Mesendoderm (in vitro differentiated cells): ENCODE results near the gene MRPS11.

ENCODE experiments used
- DNase-seq: peaks from one replicate; pipeline ENCODE4 v3.0.0; 2013
- H2AK5ac ChIP-seq: 2 replicates; pipeline ENCODE4 v1.6.1; 2013; ENCODE audit warnings: low read length, inconsistent platforms
- H2BK120ac ChIP-seq: 2 replicates; pipeline ENCODE4 v1.6.1; 2013; ENCODE audit warnings: low read depth, mild to moderate bottlenecking, low read length, moderate library complexity, mixed read lengths
- H2BK15ac ChIP-seq: replicated peaks from 2 replicates; pipeline ENCODE4 v1.6.1; 2013; ENCODE audit warnings: low read depth, mild to moderate bottlenecking, moderate library complexity
- H2BK5ac ChIP-seq: 2 replicates; pipeline ENCODE4 v1.6.1; 2013; ENCODE audit warnings: low read length, inconsistent platforms
- H3K18ac ChIP-seq: 2 replicates; pipeline ENCODE4 v1.6.1; 2013; ENCODE audit warnings: mild to moderate bottlenecking, low read length, mixed read lengths
- H3K23ac ChIP-seq: one replicate; pipeline ENCODE4 v1.6.1; 2013; ENCODE audit warnings: low read length
- H3K27ac ChIP-seq: 2 replicates; pipeline ENCODE4 v1.5.1; 2013; ENCODE audit warnings: low read depth, mild to moderate bottlenecking, inconsistent platforms, low read length, moderate library complexity
- H3K27me3 ChIP-seq: 2 replicates; pipeline ENCODE4 v1.6.1; 2013; ENCODE audit warnings: low read length, control low read depth, mild to moderate bottlenecking, inconsistent platforms; ENCODE audit not compliant: insufficient read depth, poor library complexity
- H3K36me3 ChIP-seq: 2 replicates; pipeline ENCODE4 v1.6.1; 2013; ENCODE audit warnings: low read length, inconsistent platforms; ENCODE audit not compliant: control insufficient read depth, insufficient read depth
- H3K4ac ChIP-seq: one replicate; pipeline ENCODE4 v1.6.1; 2013; ENCODE audit warnings: low read depth, mild to moderate bottlenecking, low read length, moderate library complexity
- H3K4me1 ChIP-seq: 2 replicates; pipeline ENCODE4 v1.6.1; 2013; ENCODE audit warnings: low read depth, low read length, inconsistent platforms; ENCODE audit not compliant: control insufficient read depth
- H3K4me2 ChIP-seq: 2 replicates; pipeline ENCODE4 v1.6.1; 2013; ENCODE audit warnings: low read length
- H3K4me3 ChIP-seq: 2 replicates; pipeline ENCODE4 v1.5.1; 2013; ENCODE audit warnings: mild to moderate bottlenecking, low read length
- H3K56ac ChIP-seq: one replicate; pipeline ENCODE4 v1.6.1; 2013; ENCODE audit warnings: low read length
- H3K79me1 ChIP-seq: 2 replicates; pipeline ENCODE4 v1.6.1; 2013; ENCODE audit warnings: low read length, inconsistent platforms
- H3K79me2 ChIP-seq: 2 replicates; pipeline ENCODE4 v1.6.1; 2013; ENCODE audit warnings: mild to moderate bottlenecking, low read length; ENCODE audit not compliant: control insufficient read depth, insufficient read depth
- H3K9ac ChIP-seq: 2 replicates; pipeline ENCODE4 v1.6.1; 2013; ENCODE audit warnings: low read length, inconsistent platforms
- H4K5ac ChIP-seq: one replicate; pipeline ENCODE4 v1.6.1; 2013; ENCODE audit warnings: low read length
- H4K8ac ChIP-seq: one replicate; pipeline ENCODE4 v1.6.1; 2013; ENCODE audit warnings: low read depth, mild to moderate bottlenecking, control low read depth, low read length, moderate library complexity
- WGBS: extraction: QIAGEN DNeasy Blood & Tissue Kit; methylation state at CpG from one replicate; pipeline ENCODE4 v1.1.7; 2013; ENCODE audit warnings: low lambda C conversion rate, missing lambda C conversion rate; ENCODE audit not compliant: insufficient coverage; ENCODE audit errors: extremely low coverage; 5-methylcytosine and 5-hydroxymethylcytosine counted together

Gene MRPS11

GRCh38 chr15:88509964-88510363, 42.5 kb downstream of the MRPS11 start:
- Histone ChIP-seq H4K5ac (no peak overlapping the region), H3K4ac (no peak overlapping the region), H3K79me1 (no peaks in the 10 kb centered on the region), H2BK15ac (no peak overlapping the region), H3K56ac (no peak overlapping the region), H3K23ac (no peak overlapping the region), H2BK5ac (no peak overlapping the region), H3K79me2 (no peaks in the 10 kb centered on the region), H4K8ac (no peak overlapping the region), H3K4me3 (no peak overlapping the region), H2AK5ac (no peak overlapping the region), H3K4me1 (peaks cover under 1% of the 10 kb centered on the region), H3K27ac (no peak overlapping the region), H3K18ac (no peak overlapping the region), H2BK120ac (no peak overlapping the region), H3K9ac (no peak overlapping the region), H3K4me2 (no peak overlapping the region), H3K27me3 (no peaks in the 10 kb centered on the region), H3K36me3 (no peaks in the 10 kb centered on the region)
- DNase-seq: no peak

DNA sequence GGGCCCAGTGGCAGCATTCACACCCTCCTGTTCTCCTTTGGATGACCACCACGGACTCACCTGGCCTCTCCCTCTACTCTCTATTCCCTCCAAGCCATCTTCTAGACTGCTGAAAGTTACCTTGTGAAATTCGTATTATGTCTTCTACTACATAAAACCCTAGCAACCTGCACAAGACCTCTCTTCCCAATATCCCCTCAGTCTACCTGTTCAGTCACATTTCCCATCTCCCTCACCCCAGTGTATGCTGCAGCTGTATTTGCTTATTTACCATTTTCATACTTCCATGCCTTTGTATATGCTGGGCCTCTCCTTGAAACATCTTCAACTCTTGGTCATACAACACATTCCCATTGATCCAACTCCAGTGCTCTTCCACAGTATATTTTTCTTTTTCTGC, 43.7 kb downstream of the MRPS11 start:
- H3K56ac ChIP-seq: no peak overlapping the region
- no peak overlapping the region for H3K27ac ChIP-seq
- no peak overlapping the region for H2AK5ac ChIP-seq
- no peaks in the 10 kb centered on the region for H3K27me3 ChIP-seq
- H3K79me2 ChIP-seq: no peaks in the 10 kb centered on the region
- WGBS: no CpG with 5 or more reads among the region's 2 CpGs
- H3K79me1 ChIP-seq: no peaks in the 10 kb centered on the region
- DNase-seq: no peak
- H3K23ac ChIP-seq: no peak overlapping the region
- no peak overlapping the region for H2BK120ac ChIP-seq
- H2BK5ac ChIP-seq: no peak overlapping the region
- H4K8ac ChIP-seq: no peak overlapping the region
- no peak overlapping the region for H4K5ac ChIP-seq
- H3K18ac ChIP-seq: no peak overlapping the region
- no peaks in the 10 kb centered on the region for H3K4me1 ChIP-seq
- H3K36me3 ChIP-seq: no peaks in the 10 kb centered on the region
- H3K4me3 ChIP-seq: no peak overlapping the region
- no peak overlapping the region for H3K9ac ChIP-seq
- H3K4me2 ChIP-seq: no peak overlapping the region
- H2BK15ac ChIP-seq: no peak overlapping the region
- no peak overlapping the region for H3K4ac ChIP-seq

DNA sequence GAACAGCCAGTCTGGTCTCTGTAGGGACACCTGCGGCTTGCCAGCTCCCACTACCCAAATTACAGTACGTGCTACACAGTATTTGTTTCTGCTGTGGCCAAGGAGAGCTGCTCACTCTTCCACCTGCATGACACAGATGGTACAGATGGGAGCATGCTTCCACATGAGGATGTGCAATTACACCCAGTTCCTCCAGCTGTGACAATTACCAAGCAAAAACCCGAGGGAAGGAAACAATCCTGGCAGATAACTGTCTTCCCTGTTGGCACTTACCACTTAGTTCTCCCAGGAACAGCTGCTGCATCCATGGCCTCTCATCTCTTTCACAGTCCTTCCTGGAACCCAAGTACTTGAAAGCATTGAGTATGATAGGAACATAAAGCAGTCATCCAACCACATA, 44.6 kb downstream of the MRPS11 start:
- Histone ChIP-seq H3K23ac (no peak overlapping the region), H3K36me3 (no peaks in the 10 kb centered on the region), H3K4me3 (no peak overlapping the region), H2BK5ac (no peak overlapping the region), H3K9ac (no peak overlapping the region), H3K79me2 (no peaks in the 10 kb centered on the region), H2BK15ac (no peak overlapping the region), H3K27me3 (no peaks in the 10 kb centered on the region), H3K4me2 (no peak overlapping the region), H3K4me1 (no peaks in the 10 kb centered on the region), H3K56ac (no peak overlapping the region), H3K79me1 (no peaks in the 10 kb centered on the region), H4K8ac (no peak overlapping the region), H4K5ac (no peak overlapping the region), H3K27ac (no peak overlapping the region), H2BK120ac (no peak overlapping the region), H3K4ac (no peak overlapping the region), H2AK5ac (no peak overlapping the region), H3K18ac (no peak overlapping the region)
- no peak for DNase-seq
- no CpG with 5 or more reads among the region's 3 CpGs for WGBS

DNA sequence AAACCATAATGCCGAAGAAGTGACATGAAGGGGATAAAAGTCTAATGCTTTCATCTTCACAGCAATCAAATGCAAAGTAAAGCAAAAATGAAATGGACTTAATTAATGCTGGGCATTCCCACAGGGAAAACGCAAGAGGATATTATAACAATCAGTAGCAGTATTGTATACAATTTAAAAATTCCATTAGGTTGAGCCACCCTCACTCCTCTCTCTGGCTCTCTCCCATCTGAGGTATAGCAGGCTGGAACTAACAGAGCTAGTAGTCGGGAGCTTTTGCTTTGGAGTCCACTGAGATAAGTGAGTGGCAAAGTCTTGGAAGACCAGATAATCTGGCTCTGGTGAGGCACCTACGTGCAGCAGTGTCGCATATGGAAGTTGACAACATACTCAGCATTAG, 45.1 kb downstream of the MRPS11 start:
- no peak overlapping the region for H3K4ac ChIP-seq
- H2AK5ac ChIP-seq: no peak overlapping the region
- no peak overlapping the region for H3K23ac ChIP-seq
- no peaks in the 10 kb centered on the region for H3K36me3 ChIP-seq
- no peaks in the 10 kb centered on the region for H3K27me3 ChIP-seq
- H2BK120ac ChIP-seq: no peak overlapping the region
- no peaks in the 10 kb centered on the region for H3K79me1 ChIP-seq
- no peak overlapping the region for H2BK15ac ChIP-seq
- H3K4me2 ChIP-seq: no peak overlapping the region
- H3K79me2 ChIP-seq: no peaks in the 10 kb centered on the region
- no peak for DNase-seq
- no peak overlapping the region for H3K4me3 ChIP-seq
- H4K8ac ChIP-seq: no peak overlapping the region
- no peak overlapping the region for H2BK5ac ChIP-seq
- H3K4me1 ChIP-seq: no peaks in the 10 kb centered on the region
- no peak overlapping the region for H3K56ac ChIP-seq
- H4K5ac ChIP-seq: no peak overlapping the region
- no peak overlapping the region for H3K18ac ChIP-seq
- WGBS: no CpG with 5 or more reads among the region's 5 CpGs
- H3K27ac ChIP-seq: no peak overlapping the region
- no peak overlapping the region for H3K9ac ChIP-seq

- no peaks in the 10 kb centered on the region for H3K27me3 ChIP-seq
- H3K36me3 ChIP-seq: no peaks in the 10 kb centered on the region
- H2BK15ac ChIP-seq: no peak overlapping the region
- H3K9ac ChIP-seq: no peak overlapping the region
- H3K4ac ChIP-seq: no peak overlapping the region
- no peaks in the 10 kb centered on the region for H3K79me1 ChIP-seq
- no peak overlapping the region for H4K5ac ChIP-seq
- no peak overlapping the region for H3K4me3 ChIP-seq
- no peak overlapping the region for H3K27ac ChIP-seq
- no peaks in the 10 kb centered on the region for H3K4me1 ChIP-seq
- no peak overlapping the region for H2BK5ac ChIP-seq
- H3K23ac ChIP-seq: no peak overlapping the region
- no peaks in the 10 kb centered on the region for H3K79me2 ChIP-seq
- no peak for DNase-seq
- no peak overlapping the region for H4K8ac ChIP-seq
- H3K56ac ChIP-seq: no peak overlapping the region
- H3K4me2 ChIP-seq: no peak overlapping the region
- H2BK120ac ChIP-seq: no peak overlapping the region
- no peak overlapping the region for H3K18ac ChIP-seq
- H2AK5ac ChIP-seq: no peak overlapping the region
- WGBS: no CpG with 5 or more reads among the region's 5 CpGs
Measured at GRCh38 chr15:88513195-88513594, 45.7 kb downstream of the MRPS11 start.

DNA sequence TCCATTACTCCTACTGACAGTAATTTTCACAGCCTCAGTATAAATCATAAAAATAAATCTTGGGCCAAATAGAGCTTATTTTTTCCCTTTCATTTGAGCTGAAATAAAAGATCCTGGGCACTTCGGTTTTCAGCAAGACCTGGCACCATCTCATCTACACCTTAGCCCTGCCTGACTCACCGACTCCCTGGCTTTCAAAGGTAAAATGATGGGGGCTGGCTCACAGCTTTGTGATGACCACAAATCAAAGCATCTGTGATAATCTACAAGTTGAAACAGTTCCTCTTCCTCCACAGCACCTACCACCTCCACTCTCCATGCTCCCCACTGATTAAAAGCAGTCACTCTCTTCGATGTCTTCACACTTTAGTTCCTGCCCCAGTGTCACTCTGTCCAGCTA, 51.4 kb downstream of the MRPS11 start:
- no peak overlapping the region for H3K27ac ChIP-seq
- H3K27me3 ChIP-seq: no peaks in the 10 kb centered on the region
- H3K36me3 ChIP-seq: no peaks in the 10 kb centered on the region
- no peaks in the 10 kb centered on the region for H3K4me1 ChIP-seq
- no peak overlapping the region for H3K4me3 ChIP-seq
- no peaks in the 10 kb centered on the region for H3K79me2 ChIP-seq
- H3K4me2 ChIP-seq: no peak overlapping the region
- no peak overlapping the region for H3K23ac ChIP-seq
- no peak overlapping the region for H2BK120ac ChIP-seq
- no peak overlapping the region for H2AK5ac ChIP-seq
- no peak overlapping the region for H3K9ac ChIP-seq
- no peak overlapping the region for H4K8ac ChIP-seq
- H2BK5ac ChIP-seq: no peak overlapping the region
- no CpG with 5 or more reads among the region's 3 CpGs for WGBS
- no peak overlapping the region for H4K5ac ChIP-seq
- H3K18ac ChIP-seq: no peak overlapping the region
- no peak overlapping the region for H3K4ac ChIP-seq
- DNase-seq: no peak
- H3K56ac ChIP-seq: no peak overlapping the region
- H3K79me1 ChIP-seq: no peaks in the 10 kb centered on the region
- no peak overlapping the region for H2BK15ac ChIP-seq
